ENCODE measurements around the gene CYLD.

Gene CYLD

GRCh38 chr16:50744881-50745280, 3.0 kb downstream of the CYLD start (continued):
- no peak for TF ChIP-seq ZNF404 (tag by site-specific recombination; IDR thresholded peaks at IDR 0.05)
- TF ChIP-seq ZNF600 (tag by site-specific recombination; IDR thresholded peaks at IDR 0.05): no peak
- no peak for TF ChIP-seq ZNF510 (tag by site-specific recombination; IDR thresholded peaks at IDR 0.05; ENCODE audit: insufficient replicate concordance)
- no peak for TF ChIP-seq ZSCAN5A (tag by site-specific recombination; IDR thresholded peaks at IDR 0.05)
- TF ChIP-seq ZNF830 (tag by site-specific recombination; IDR thresholded peaks at IDR 0.05; ENCODE audit: low read depth): no peak
- no peak for TF ChIP-seq EGR2 (tag by site-specific recombination; IDR thresholded peaks at IDR 0.05; ENCODE audit: low read depth)
- TF ChIP-seq ZNF248 (tag by site-specific recombination; IDR thresholded peaks at IDR 0.05): no peak
- TF ChIP-seq ZNF596 (tag by site-specific recombination; IDR thresholded peaks at IDR 0.05): no peak
- TF ChIP-seq ZNF555 (tag by site-specific recombination; conservative IDR thresholded peaks at IDR 0.05): no peak
- no peak for TF ChIP-seq ZNF16 (tag by site-specific recombination; IDR thresholded peaks at IDR 0.05; ENCODE audit: low read depth)
- TF ChIP-seq, protein P1, sequence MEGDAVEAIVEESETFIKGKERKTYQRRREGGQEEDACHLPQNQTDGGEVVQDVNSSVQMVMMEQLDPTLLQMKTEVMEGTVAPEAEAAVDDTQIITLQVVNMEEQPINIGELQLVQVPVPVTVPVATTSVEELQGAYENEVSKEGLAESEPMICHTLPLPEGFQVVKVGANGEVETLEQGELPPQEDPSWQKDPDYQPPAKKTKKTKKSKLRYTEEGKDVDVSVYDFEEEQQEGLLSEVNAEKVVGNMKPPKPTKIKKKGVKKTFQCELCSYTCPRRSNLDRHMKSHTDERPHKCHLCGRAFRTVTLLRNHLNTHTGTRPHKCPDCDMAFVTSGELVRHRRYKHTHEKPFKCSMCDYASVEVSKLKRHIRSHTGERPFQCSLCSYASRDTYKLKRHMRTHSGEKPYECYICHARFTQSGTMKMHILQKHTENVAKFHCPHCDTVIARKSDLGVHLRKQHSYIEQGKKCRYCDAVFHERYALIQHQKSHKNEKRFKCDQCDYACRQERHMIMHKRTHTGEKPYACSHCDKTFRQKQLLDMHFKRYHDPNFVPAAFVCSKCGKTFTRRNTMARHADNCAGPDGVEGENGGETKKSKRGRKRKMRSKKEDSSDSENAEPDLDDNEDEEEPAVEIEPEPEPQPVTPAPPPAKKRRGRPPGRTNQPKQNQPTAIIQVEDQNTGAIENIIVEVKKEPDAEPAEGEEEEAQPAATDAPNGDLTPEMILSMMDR (tag by site-specific recombination; IDR thresholded peaks at IDR 0.05): no peak
- no peak for TF ChIP-seq ZNF701 (tag by site-specific recombination; IDR thresholded peaks at IDR 0.05)
- no peak for TF ChIP-seq ZNF776 (tag by site-specific recombination; IDR thresholded peaks at IDR 0.05; ENCODE audit: borderline replicate concordance)

DNA sequence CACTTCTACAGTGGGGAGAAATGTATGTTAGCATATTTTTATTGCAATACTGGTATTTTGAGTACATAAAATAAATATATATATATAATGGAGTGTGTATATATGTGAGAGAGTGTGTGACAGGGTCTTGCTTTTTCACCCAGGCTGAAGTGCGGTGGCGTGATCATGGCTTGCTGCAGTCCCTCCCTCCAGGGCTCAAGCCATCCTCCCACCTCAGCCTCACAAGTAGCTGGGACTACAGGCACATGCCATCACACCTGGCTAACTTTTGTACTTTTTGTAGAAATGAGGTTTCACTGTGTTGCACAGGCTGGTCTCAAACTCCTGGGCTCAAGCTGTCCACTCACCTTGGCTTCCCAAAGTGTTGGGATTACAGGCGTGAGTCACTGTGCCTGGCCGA, 4.1 kb downstream of the CYLD start:
- ChIA-PET POLR2A (no interaction called here), CTCF (interaction anchor here (1.2 to 2.2 kb wide), 4 partner anchors 11 to 80 kb away, joined by 4 to 11 read pairs (median 8); no protein-coding TSS in a partner anchor)
- Histone ChIP-seq H3K9me3 (ENCODE audit: control insufficient read depth, insufficient read depth, low read depth, low read length) (no peaks in the 10 kb centered on the region), H3K4me3 (ENCODE audit: low read depth, low read length) (no peak overlapping the region), H3K4me1 (ENCODE audit: control insufficient read depth, insufficient read depth, low read length) (peaks cover 8% of the 10 kb centered on the region), H3K36me3 (ENCODE audit: control insufficient read depth in 2 of 2, insufficient read depth in 1 of 2, low read length in 2 of 2) (peaks cover 12 to 20% of the 10 kb centered on the region in 2 experiments), H3K27ac (ENCODE audit: extremely low read depth, low read depth, low read length) (no peak overlapping the region)
- TF ChIP-seq SALL2 (tag by site-specific recombination; IDR thresholded peaks at IDR 0.05; ENCODE audit: borderline replicate concordance) (no peak), ZNF521 (tag by site-specific recombination; IDR thresholded peaks at IDR 0.05) (no peak), ZNF514 (tag by site-specific recombination; IDR thresholded peaks at IDR 0.05) (no peak), ZNF416 (tag by site-specific recombination; IDR thresholded peaks at IDR 0.05) (no peak), ZNF19 (tag by site-specific recombination; IDR thresholded peaks at IDR 0.05; ENCODE audit: low read depth) (no peak), ZNF768 (tag by site-specific recombination; IDR thresholded peaks at IDR 0.05) (no peak), ZNF16 (tag by site-specific recombination; IDR thresholded peaks at IDR 0.05; ENCODE audit: low read depth) (no peak), MYNN (tag by site-specific recombination; IDR thresholded peaks at IDR 0.05; ENCODE audit: borderline replicate concordance) (no peak), ZNF2 (tag by site-specific recombination; IDR thresholded peaks at IDR 0.05) (no peak), ZNF280C (tag by site-specific recombination; IDR thresholded peaks at IDR 0.05) (no peak), ZNF561 (tag by site-specific recombination; IDR thresholded peaks at IDR 0.05; ENCODE audit: borderline replicate concordance) (no peak), ZNF449 (tag by site-specific recombination; IDR thresholded peaks at IDR 0.05) (no peak), PRDM10 (tag by site-specific recombination; IDR thresholded peaks at IDR 0.05) (no peak), TRIM28 (IDR thresholded peaks at IDR 0.05; ENCODE audit: borderline replicate concordance, low read length) (no peak), KLF9 (tag by site-specific recombination; IDR thresholded peaks at IDR 0.05; ENCODE audit: low read depth) (no peak), ZNF654 (tag by site-specific recombination; IDR thresholded peaks at IDR 0.05; ENCODE audit: low read depth) (no peak)

All from HEK293 (cell line).